SU-DHL-6 (cell line): ENCODE measurements around the gene SRRM4.

Experiments
- H2AFZ ChIP-seq: fragments of 200-600 bp; sonication (generic); 2 replicates; pipeline ENCODE4 v1.6.1; 2014; ENCODE audit warnings: low read depth, mild to moderate bottlenecking, moderate library complexity, mixed read lengths, antibody characterized with exemption, low read length; ENCODE audit not compliant: severe bottlenecking
- H3F3A ChIP-seq: fragments of 200-600 bp; shearing (Covaris generic); 2 replicates; pipeline ENCODE4 v1.6.0; 2016; ENCODE audit warnings: antibody characterized with exemption, mild to moderate bottlenecking; ENCODE audit not compliant: insufficient read depth
- H3K27ac ChIP-seq: fragments of 200-600 bp; sonication (generic); 2 replicates; pipeline ENCODE4 v1.5.1; 2016; ENCODE audit warnings: low read depth, mild to moderate bottlenecking, low read length, moderate library complexity, mixed read lengths
- H3K27me3 ChIP-seq: fragments of 200-600 bp; sonication (generic), shearing (Covaris generic); 2 replicates; pipeline ENCODE4 v1.6.0; 2014; ENCODE audit warnings: mild to moderate bottlenecking, low read length
- H3K36me3 ChIP-seq: fragments of 200-600 bp; sonication (generic); 2 replicates; pipeline ENCODE4 v1.6.1; 2014; ENCODE audit warnings: mild to moderate bottlenecking, low read length, mixed read lengths
- H3K4me2 ChIP-seq: fragments of 300-600, 200-600 bp; shearing (Covaris generic), sonication (generic); 2 replicates; pipeline ENCODE4 v1.6.0; 2014; ENCODE audit warnings: low read length, low read depth, mild to moderate bottlenecking; ENCODE audit not compliant: poor library complexity, severe bottlenecking
- H3K4me3 ChIP-seq: fragments of 200-600 bp; sonication (generic); 2 replicates; pipeline ENCODE4 v1.5.1; 2014; ENCODE audit warnings: antibody characterized with exemption, low read length, mild to moderate bottlenecking, mixed read lengths; ENCODE audit not compliant: insufficient read depth, poor library complexity, severe bottlenecking
- H3K79me2 ChIP-seq: fragments of 200-600 bp; sonication (generic); 2 replicates; pipeline ENCODE4 v1.6.1; 2014; ENCODE audit warnings: mild to moderate bottlenecking, low read length, moderate library complexity; ENCODE audit not compliant: insufficient read depth
- H3K9ac ChIP-seq: fragments of 200-600 bp; sonication (generic); 2 replicates; pipeline ENCODE4 v1.7.0; 2014; ENCODE audit warnings: mild to moderate bottlenecking, low read length
- H3K9me2 ChIP-seq: fragments of 200-600 bp; sonication (generic); replicated peaks from 2 replicates; pipeline ENCODE4 v1.6.1; 2014; ENCODE audit warnings: low read length; ENCODE audit not compliant: insufficient read depth
- H3K9me3 ChIP-seq: fragments of 200-600 bp; sonication (generic); 2 replicates; pipeline ENCODE4 v1.6.1; 2014; ENCODE audit warnings: low read length, mixed read lengths; ENCODE audit not compliant: insufficient read depth
- H4K20me1 ChIP-seq: fragments of 200-600 bp; sonication (generic); 2 replicates; pipeline ENCODE4 v1.6.1; 2014; ENCODE audit warnings: low read depth, mild to moderate bottlenecking, antibody characterized with exemption, low read length, moderate library complexity, mixed read lengths
- CTCF ChIP-seq: fragments of 200-600 bp; sonication (generic); IDR thresholded peaks from one replicate; pipeline ENCODE4 v1.5.1; 2017; ENCODE audit warnings: antibody characterized with exemption, mild to moderate bottlenecking, low read length, moderate library complexity; ENCODE audit not compliant: insufficient read depth, poor library complexity, severe bottlenecking
- EZH2phosphoT487 ChIP-seq: fragments of 200-600 bp; sonication (generic), shearing (Covaris generic); conservative IDR thresholded peaks from 2 replicates; pipeline ENCODE4 v1.6.1; 2018; ENCODE audit warnings: mild to moderate bottlenecking, antibody characterized with exemption, low read length, moderate library complexity, mixed read lengths

The SRRM4 gene

GRCh38 chr12:119114294-119114693 is 133.0 kb downstream of the SRRM4 start:
- Histone ChIP-seq H3K27me3 (no peaks in the 10 kb centered on the region), H3K9ac (no peak overlapping the region), H4K20me1 (no peaks in the 10 kb centered on the region), H3K27ac (no peak overlapping the region), H3F3A (no peaks in the 10 kb centered on the region), H3K4me3 (no peak overlapping the region), H3K9me3 (no peaks in the 10 kb centered on the region), H3K9me2 (no peaks in the 10 kb centered on the region), H3K4me2 (no peak overlapping the region), H3K79me2 (no peaks in the 10 kb centered on the region), H3K36me3 (no peaks in the 10 kb centered on the region), H2AFZ (no peak overlapping the region)
- TF ChIP-seq EZH2phosphoT487, result no peak

DNA sequence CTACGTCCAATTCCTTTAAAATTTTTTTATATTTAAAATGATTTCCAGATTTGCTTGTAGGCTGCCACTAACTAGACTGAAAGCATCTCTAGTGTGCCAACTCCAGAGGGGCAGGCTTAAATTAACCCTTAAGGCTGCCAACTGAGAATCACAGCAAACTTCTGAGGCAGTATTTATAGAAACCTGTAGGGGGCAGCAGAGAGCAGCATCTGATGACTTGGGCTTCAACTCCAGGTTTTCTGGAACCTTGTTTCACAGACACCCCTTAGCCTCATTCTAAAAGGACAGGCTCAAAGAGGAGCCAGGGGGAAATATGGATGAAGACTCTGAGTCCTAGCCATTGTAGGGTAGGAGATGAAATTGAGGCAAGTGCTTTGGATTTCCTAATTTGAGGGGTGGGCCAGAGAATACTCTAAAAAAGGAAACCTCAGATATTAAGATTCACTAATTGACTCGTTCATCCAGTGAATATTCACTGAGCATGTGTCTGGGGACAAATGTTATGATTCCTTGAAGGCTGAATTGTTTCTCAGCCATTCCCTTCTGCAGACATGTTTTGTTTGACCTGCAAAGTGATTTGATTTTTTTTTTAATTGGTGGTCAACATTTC is 134.1 kb downstream of the SRRM4 start:
- TF ChIP-seq CTCF (peak; percentile 59), EZH2phosphoT487 (no peak)
- Histone ChIP-seq H2AFZ (no peak overlapping the region), H3K27ac (no peak overlapping the region), H3K9me3 (no peaks in the 10 kb centered on the region), H4K20me1 (no peaks in the 10 kb centered on the region), H3K9ac (no peak overlapping the region), H3K9me2 (no peaks in the 10 kb centered on the region), H3K27me3 (no peaks in the 10 kb centered on the region), H3K4me2 (no peak overlapping the region), H3K36me3 (no peaks in the 10 kb centered on the region), H3F3A (no peaks in the 10 kb centered on the region), H3K4me3 (no peak overlapping the region), H3K79me2 (no peaks in the 10 kb centered on the region)

DNA sequence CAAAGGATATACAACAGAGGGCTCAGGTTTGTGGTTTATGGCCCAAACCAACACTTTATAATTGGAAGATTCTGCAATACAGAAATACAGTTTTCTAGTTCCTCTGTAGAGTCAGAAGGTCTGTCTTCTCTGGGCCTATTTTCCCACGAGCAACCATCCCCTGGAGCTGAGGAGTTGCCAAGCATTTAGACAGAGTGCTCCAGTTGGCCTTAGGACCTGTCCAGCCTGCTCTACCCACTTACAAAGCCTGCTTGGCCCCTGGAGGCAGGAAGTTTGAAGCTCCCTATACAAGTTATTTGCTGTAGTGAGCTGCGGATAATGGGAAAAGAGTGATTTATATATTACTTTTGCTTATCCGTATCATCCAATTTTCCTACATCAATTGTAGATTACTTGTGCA is 136.6 kb downstream of the SRRM4 start:
- H3K79me2 ChIP-seq, result no peaks in the 10 kb centered on the region
- no peak overlapping the region for H3K9ac ChIP-seq
- no peaks in the 10 kb centered on the region for H3K36me3 ChIP-seq
- H3K4me3 ChIP-seq, result no peak overlapping the region
- H4K20me1 ChIP-seq, result no peaks in the 10 kb centered on the region
- no peak overlapping the region for H2AFZ ChIP-seq
- H3K27me3 ChIP-seq, result no peaks in the 10 kb centered on the region
- H3K27ac ChIP-seq, result no peak overlapping the region
- H3K4me2 ChIP-seq, result no peak overlapping the region
- TF ChIP-seq CTCF (no peak), EZH2phosphoT487 (no peak)
- no peaks in the 10 kb centered on the region for H3K9me2 ChIP-seq
- H3K9me3 ChIP-seq, result no peaks in the 10 kb centered on the region
- H3F3A ChIP-seq, result no peaks in the 10 kb centered on the region

GRCh38 chr12:119118625-119119024 is 137.3 kb downstream of the SRRM4 start:
- no peak overlapping the region for H2AFZ ChIP-seq

More at GRCh38 chr12:119118625-119119024, 137.3 kb downstream of the SRRM4 start:
- Histone ChIP-seq H3K9me3 (no peaks in the 10 kb centered on the region), H3K4me3 (no peak overlapping the region), H3K9ac (no peak overlapping the region), H3K36me3 (no peaks in the 10 kb centered on the region), H3K4me2 (no peak overlapping the region), H3F3A (no peaks in the 10 kb centered on the region), H3K27me3 (no peaks in the 10 kb centered on the region), H3K9me2 (no peaks in the 10 kb centered on the region), H3K79me2 (no peaks in the 10 kb centered on the region), H3K27ac (no peak overlapping the region), H4K20me1 (no peaks in the 10 kb centered on the region)
- no peak for TF ChIP-seq EZH2phosphoT487
- TF ChIP-seq CTCF, result no peak
